NCI-H748 (cell line): ENCODE data around the gene PRR29.

Experiments used
- DNase-seq: peaks from one replicate; lab custom pipeline; 2025; ENCODE audit not compliant: unreplicated experiment; lab: John Stamatoyannopoulos, UW

PRR29 gene

DNA sequence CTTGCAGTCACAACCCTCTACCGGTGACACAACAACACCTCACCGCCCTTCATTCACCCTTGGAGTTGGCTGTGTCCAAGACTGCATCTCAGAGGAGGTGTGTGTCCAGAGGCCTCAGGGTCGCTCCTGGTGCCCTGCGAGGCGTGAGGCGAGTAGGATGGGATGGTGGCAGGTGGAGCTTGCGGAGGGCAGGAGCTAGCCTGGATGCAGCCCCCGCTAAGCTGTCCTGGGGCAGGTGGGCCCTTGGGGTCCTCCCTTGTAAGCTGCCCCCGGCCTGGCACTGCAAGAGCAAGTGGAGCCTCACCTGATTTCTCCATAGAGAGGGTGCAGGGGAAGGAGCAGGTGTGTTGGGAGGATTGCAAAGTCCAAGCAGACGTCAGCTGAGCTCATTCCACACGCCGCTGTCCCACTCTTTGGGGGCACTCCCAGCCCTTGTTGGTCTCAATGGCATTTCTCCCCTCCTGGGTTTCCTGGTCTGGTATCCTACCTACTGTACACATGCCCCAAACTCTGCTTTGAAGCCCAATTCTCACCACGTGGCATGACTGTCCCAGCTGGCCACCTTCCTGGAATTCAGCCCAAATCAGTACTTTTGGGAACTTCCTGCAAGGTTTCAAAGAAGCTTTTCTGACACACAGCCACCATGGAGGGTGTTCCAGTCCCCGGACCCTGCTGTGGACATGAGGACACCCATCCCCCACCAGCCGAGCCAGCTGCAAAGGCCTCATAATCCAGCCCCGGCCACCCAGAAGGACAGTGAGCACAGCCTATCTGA is 40.4 kb downstream of the PRR29 start:
- no peak for DNase-seq

DNA sequence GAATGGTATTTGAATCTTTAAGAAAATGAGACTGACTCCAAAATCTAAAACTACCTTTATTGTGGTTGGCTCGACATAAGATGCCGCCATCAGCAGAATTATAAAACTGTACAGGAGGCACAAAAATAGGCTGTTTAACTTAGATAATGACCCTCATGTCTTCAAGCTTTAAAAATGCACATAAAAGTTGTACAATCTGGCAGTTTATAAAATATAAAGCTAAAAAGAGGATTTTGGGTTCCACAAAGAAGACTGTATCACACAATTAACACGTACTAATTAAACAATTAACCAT is 40.9 kb downstream of the PRR29 start:
- DNase-seq, result no peak

DNA sequence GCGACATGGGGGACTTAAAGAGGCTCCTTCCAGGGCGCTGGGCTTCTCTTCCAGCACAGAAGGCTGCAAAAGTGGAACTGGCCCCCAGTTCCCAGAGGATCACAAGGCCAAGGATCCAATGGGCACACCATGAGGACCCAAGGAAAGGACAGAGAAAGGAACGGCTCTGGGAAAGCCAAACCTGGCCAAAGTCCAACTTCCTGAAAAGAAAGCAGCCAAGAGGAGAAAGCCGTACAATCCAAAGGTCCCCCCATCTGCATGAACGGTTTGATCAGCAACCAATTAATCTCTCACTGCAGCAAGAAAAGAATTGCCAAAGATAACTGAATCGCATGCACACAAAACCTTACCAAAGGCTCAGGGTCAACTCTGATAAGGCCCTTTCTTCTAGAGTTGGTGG is 42.1 kb downstream of the PRR29 start:
- DNase-seq, result no peak

DNA sequence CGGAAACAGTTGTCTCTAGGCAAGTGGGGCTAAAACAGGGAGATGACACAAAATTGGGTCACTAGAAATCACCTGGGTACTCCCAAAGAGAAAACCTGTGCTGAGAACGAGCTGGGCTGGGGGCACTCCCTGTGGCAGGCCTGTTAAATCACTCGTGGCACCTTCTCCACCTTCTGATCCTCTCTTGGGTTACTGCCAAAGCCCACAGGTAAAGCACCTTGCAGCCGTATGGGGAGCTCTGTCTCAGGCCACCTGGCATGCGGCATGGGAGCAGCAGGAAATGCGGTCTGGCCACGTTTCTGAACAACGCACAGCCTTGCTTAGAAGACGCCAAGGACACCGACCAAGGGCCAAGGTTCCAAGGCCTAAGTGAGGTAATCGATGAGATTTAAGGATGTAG is 43.8 kb downstream of the PRR29 start:
- no peak for DNase-seq

DNA sequence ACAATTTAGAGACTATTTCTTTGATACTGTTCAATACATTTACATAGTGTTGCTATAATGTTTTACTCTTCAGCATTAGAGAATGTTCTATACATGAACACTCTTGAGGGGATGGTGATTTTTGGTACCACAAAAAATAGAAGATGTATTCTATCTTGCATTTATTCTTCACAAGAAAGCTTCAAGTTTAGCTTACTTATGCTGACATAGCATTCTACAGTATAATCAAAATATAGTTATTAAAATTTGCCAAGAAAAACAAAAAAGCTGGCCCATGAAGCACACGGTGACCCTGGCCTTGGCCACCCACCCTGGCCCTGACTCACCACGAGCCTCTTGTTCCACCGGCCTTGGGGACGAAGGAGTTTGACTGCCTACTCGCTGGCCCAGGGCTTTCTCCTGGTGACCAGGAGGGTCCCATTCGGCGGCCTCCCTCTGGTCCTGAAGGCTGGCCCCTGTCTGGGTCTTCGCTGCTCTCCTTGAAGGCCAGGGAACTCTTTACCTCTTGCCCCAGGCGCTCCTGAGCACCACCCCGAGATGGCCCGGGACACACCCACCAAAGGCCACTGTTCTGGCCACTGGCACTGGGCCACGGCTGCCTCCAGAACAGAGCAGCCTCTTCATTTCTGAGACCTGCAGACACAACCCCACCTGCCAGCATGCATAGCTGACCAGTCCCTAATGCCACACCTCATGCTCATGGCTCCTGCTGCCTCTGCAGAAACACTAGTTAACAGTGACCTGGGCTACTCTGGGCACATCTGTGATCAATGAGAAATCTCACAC is 44.7 kb downstream of the PRR29 start:
- no peak for DNase-seq

DNA sequence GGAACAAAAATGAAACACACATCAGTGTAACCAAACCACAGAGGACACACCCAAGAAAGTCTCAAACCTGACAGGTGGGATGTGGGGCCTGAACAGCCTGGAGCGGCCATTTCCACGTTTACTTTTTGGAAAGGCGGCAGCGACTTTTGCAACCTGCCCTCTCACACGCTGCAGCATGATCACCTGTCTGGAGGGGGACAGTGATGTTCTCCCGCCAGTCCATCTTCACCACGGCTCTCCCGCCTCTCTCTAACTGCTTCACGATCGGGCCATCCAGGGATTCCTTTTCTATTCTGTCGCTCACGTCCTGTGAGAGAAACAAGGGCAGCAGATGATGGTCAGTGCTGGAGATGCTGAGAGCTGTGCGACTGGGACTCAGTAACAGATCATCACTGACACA is 47.0 kb downstream of the PRR29 start:
- no peak for DNase-seq

DNA sequence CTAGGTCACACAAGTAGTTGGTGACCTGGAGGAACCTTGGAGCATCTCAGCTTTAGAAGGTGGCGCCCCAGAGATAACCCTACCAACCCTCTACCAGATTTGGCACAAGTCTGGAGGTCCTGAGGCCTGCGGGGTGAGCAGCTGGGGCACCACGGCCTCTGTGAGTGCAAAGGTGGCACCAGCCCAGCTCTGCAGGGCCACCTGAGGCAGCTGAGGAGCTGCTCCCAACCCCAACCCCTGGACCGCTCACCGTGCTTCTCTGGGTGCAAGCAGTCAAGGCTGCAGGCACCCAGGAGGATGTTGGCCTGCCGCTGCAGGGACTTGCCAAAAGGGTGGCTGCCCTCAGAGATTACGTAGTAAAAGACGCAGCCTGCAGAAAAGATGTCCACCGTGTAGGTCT is 50.7 kb downstream of the PRR29 start:
- no peak for DNase-seq

DNA sequence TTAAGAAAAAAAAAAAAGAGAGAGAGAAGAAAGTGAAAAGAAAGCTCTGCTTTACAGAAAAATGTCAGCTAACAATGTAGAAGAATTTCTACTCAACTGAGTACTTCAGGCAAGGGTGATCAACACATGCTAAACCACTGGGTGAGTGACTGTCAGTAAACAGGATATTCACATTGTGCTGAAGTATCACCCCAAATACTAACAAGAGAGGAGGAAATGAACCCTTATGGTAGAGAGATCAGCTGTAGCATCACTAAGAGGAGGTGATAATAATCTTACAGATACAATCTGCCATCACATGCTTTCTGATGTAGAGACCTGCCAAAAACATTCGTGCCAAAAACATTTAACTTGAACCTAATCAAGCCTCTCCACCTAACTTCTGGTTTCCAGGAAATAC is 53.0 kb downstream of the PRR29 start:
- no peak for DNase-seq

DNA sequence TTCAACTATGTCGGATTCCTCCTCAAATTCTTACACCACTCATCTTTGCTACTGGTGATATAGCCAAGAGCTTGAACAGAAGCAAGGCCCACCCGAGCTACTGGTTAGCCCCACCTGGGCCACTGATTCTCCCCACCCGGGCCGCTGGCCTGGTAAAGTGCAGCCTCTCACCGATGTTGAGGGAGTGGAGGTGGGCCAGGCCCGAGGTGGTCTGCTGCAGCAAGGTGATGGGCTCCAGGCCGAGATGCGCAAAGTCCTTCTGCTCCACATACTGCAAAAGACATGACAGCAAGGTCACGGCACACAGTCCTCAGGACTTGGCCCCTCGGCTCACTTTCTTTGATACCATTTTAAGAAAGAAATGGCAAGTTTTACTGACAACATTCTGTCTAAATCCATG is 55.0 kb downstream of the PRR29 start:
- no peak for DNase-seq
